Left lobe of liver (tissue), 2 donors: Measurements from ENCODE around the gene MAPK8IP3. TPM values are rescaled to one million over a fixed set of nuclear protein-coding genes. Genes with fewer than 3 reads are reported as not detected.
A peak's percentile ranks its signal among the peaks of the same experiment; 100 is the strongest.

Source experiments
- ATAC-seq: fragments of 200-7000 bp; cut with Tn5 transposase; one replicate; pipeline ENCODE4 v1.9.1; 2020; ENCODE audit warnings: mild to moderate bottlenecking, moderate library complexity
- DNase-seq: peaks from one replicate; pipeline ENCODE4 v3.0.0-alpha.2; 2020; ENCODE audit warnings: low spot score
- total RNA-seq: library from RNA; stranded (reverse); gene quantifications from one replicate; pipeline ENCODE4 v1.2.1, GENCODE V29; 2021
- donor health status: DM: no; HTN: no; CAD: no; lungs with moderate emphysema.
- donor health status: DM: no; HTN: yes; CAD: no.

The MAPK8IP3 gene, protein sequence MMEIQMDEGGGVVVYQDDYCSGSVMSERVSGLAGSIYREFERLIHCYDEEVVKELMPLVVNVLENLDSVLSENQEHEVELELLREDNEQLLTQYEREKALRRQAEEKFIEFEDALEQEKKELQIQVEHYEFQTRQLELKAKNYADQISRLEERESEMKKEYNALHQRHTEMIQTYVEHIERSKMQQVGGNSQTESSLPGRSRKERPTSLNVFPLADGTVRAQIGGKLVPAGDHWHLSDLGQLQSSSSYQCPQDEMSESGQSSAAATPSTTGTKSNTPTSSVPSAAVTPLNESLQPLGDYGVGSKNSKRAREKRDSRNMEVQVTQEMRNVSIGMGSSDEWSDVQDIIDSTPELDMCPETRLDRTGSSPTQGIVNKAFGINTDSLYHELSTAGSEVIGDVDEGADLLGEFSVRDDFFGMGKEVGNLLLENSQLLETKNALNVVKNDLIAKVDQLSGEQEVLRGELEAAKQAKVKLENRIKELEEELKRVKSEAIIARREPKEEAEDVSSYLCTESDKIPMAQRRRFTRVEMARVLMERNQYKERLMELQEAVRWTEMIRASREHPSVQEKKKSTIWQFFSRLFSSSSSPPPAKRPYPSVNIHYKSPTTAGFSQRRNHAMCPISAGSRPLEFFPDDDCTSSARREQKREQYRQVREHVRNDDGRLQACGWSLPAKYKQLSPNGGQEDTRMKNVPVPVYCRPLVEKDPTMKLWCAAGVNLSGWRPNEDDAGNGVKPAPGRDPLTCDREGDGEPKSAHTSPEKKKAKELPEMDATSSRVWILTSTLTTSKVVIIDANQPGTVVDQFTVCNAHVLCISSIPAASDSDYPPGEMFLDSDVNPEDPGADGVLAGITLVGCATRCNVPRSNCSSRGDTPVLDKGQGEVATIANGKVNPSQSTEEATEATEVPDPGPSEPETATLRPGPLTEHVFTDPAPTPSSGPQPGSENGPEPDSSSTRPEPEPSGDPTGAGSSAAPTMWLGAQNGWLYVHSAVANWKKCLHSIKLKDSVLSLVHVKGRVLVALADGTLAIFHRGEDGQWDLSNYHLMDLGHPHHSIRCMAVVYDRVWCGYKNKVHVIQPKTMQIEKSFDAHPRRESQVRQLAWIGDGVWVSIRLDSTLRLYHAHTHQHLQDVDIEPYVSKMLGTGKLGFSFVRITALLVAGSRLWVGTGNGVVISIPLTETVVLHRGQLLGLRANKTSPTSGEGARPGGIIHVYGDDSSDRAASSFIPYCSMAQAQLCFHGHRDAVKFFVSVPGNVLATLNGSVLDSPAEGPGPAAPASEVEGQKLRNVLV (N-terminal part only)
- 30.6 TPM for total RNA-seq

- DNase-seq, result peak; percentile 95
- ATAC-seq, result peak; percentile 95
Observed at GRCh38 chr16:1705688-1706385, at the start of gene MAPK8IP3. Gene MAPK8IP3, plus strand, starts transcription at chr16:1706195. Its CDS starts 145 bp downstream, at chr16:1706340.

GRCh38 chr16:1656808-1657617 is 49.0 kb upstream of the MAPK8IP3 start:
- DNase-seq (no peak), ATAC-seq (no peak)

DNA sequence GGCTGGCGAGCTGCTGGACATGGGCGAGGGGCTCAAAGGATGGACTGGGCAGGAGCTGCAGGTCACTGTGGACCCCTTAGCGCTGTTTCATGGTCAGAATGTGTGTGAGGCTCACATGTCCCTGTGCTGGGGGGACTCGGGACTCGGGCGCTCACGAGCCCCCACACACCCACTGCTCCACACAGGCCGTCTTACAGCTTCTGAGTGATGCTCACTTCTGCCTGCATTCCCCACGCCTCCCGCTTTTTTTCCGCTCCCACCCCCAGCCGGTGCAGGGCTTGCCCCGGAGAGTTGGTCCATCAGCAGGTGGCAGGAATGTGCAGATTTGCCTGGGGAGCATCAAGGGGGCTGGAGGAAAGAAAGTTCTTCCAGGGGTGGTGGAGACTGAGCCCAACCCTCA is 48.2 kb upstream of the MAPK8IP3 start:
- no peak for ATAC-seq
- DNase-seq, result no peak

DNA sequence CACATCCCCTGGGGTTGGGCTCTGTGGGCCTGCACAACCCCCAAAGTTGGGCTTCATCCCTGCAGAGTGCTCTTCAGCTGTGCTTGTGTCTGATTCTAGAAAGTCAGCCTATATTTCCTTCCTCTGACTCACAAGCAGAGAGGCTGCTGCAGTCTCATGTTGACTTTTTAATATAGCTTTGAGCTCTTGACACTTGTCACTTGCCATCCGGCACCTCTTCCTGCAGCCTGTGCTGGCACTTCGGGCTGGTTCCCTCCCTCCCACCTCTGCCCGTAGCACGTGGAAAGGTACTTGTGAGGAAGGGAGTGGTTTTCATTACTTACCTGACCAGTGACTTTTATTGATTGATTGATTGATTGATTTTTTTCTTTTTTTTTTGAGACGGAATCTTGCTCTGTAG is 47.0 kb upstream of the MAPK8IP3 start:
- no peak for ATAC-seq
- DNase-seq, result no peak

DNA sequence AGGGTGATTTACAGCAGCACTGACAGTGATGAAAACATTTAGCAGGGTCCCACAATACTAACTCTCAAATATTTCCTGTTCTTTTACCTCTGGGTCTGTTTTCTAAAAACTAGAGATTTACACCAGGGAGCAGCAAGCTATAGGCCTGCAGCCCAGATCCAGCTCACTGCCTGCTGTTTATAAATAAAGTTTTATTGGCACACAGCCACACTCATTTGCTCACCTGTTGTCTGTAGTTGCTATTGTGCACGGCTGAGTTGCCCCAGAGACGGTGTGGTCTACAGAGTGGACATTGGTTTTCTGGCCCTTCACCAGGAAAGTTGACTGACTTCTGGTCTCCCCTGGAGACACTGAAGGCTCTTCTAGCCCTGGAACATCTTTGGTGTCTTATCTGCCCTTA is 44.2 kb upstream of the MAPK8IP3 start:
- no peak for DNase-seq
- no peak for ATAC-seq

DNA sequence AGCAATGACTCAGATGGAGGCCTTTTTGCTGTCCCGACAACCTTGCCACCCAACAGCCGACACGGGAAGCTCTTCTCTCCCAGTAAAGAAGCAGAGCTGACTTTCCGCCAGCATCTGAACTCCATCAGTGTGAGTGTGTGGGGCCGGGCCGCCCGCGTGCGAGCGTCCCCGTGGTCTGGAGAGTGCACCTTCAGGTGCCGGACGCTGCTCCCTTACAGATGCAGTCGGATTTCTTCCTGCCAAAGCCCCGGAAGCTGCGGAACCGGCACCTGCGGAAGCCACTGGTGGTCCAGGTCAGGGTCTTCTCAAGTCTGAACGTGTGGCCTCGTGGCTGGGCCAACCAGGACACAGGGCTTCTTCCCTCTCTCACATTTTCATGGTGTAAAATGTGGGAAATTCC is 43.5 kb upstream of the MAPK8IP3 start:
- ATAC-seq (no peak), DNase-seq (no peak)

DNA sequence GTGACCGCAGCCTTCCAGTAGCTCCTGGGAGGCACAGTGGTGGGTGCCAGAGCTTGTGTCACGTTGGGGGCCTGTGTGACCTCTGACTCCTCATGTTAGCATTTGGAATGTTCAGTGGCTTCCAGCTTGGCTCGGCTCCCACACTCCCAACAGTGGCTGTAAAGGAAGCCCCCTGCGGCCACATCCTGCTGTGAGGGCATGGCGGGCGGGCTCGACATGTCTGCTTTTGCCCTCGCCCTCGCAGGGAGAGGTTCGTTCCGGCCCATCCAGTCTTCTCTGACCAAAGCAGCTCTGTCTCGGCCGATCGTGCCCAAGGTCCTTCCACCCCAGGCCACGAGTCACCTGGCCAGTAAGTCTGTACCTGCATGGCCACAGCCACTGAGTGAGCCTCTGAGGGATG is 40.2 kb upstream of the MAPK8IP3 start:
- DNase-seq, result no peak
- ATAC-seq, result no peak

GRCh38 chr16:1666316-1666715 is 39.7 kb upstream of the MAPK8IP3 start:
- ATAC-seq, result no peak
- no peak for DNase-seq

- DNase-seq (no peak), ATAC-seq (peak; percentile 26)
Observed at GRCh38 chr16:1667271-1667670, 38.7 kb upstream of the MAPK8IP3 start.

GRCh38 chr16:1667916-1668315 is 38.1 kb upstream of the MAPK8IP3 start:
- no peak for ATAC-seq
- DNase-seq, result no peak

DNA sequence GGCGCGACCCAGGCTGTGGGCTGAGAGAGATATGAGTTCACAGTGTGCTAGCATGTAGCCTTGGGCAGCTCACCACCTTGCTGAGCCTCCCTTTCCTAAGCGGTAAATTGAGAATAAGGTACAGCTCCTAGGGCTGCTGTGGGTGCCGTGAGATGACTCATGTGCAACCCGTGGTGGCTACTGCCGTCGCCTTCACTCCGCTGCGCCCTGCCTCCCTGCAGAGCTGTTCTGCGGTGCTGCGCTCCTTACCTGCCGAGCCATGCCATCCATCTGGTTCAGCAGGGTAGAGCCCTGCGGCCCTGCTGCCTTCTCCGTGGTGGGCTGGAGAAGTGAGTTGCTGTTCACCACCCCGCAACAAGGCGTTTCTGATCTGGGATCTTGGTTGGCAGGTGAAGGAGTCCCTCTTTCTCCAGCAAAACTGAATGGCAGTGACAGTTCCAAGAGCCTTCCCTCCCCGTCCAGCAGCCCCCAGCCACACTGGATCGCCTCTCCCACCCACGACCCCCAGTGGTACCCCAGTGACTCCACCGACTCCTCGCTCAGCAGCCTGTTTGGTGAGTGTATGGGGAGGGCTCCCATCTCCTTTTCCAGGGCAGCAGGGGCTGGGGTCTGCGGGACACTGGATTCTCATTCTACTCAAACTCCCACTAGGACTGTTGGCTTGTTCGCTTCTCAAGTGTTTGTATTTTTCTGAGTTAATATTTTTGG is 37.2 kb upstream of the MAPK8IP3 start:
- DNase-seq, result no peak
- ATAC-seq, result no peak

DNA sequence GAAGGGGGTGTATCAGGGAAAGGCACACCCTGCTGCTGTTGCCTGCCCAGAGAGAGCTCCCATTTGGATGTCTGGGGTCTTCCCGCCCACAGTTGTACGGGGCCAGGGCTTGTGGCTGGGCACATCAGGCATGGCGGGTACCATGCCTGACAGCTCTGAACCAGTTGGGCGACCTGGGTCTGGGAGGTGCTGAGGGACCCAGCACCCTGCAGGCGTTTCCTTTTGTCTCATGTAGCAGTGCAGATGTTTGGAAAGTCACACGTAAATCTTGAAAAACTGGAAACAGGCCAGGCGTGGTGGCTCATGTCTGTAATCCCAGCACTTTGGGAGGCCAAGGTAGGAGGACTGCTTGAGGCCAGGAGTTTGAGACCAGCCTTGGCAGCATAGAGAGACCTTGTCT is 36.3 kb upstream of the MAPK8IP3 start:
- DNase-seq (no peak), ATAC-seq (no peak)

DNA sequence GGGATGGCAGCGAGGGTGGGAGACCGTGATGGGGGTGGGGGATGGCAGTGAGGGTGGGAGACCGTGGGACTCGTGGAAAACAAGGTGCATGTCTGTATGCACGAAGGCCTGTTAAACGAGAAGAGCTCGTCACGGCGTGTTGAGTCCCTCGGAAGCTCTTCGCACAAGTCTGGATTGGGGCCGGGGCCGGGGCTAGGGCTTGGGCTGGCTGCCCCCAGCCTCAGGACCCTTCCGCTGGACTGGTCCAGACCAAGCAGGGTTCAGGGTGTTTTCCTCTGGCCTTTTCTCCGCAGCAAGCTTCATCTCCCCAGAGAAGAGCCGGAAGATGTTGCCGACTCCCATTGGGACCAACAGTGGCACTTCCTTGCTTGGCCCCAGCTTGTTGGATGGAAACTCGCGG is 35.6 kb upstream of the MAPK8IP3 start:
- ATAC-seq (no peak), DNase-seq (no peak)

- no peak for ATAC-seq
Observed at GRCh38 chr16:1670866-1671265, 35.1 kb upstream of the MAPK8IP3 start.

GRCh38 chr16:1673424-1674151 is 32.4 kb upstream of the MAPK8IP3 start:
- DNase-seq (no peak), ATAC-seq (no peak)

More at GRCh38 chr16:1670866-1671265, 35.1 kb upstream of the MAPK8IP3 start:
- no peak for DNase-seq

DNA sequence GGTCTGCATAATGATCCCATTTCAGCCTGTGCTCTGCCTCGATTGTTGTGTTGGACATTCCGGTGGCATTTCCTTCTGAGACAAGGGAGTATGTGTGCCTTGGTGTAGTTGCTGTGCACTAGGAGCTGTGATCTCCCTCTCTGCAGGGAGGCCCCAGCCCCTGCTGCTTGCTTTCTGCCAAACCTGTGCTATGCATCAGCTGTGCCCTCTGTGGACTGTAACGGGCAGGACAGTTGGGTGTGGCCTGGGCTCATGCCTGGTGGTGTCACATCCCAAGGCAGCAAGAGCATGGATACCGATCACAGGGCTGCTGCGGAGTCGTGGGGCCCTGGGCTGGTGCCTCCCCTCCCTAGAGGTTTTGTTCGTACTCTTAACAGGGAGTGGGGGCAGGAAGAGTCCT is 31.7 kb upstream of the MAPK8IP3 start:
- DNase-seq (no peak), ATAC-seq (no peak)

GRCh38 chr16:1674751-1675664 is 31.0 kb upstream of the MAPK8IP3 start:
- no peak for ATAC-seq
- no peak for DNase-seq
